ENCODE results near the gene HLTF.

Gene HLTF

GRCh38 chr3:149015393-149015792, 70.9 kb downstream of the HLTF start:
- H3K27ac ChIP-seq (ENCODE audit: extremely low read depth, low read depth, low read length): no peak overlapping the region
- ChIA-PET POLR2A (no interaction called here), CTCF (interaction anchor here (0.7 kb wide), 1 partner anchor 380 kb away, joined by 3 read pairs; no protein-coding TSS in a partner anchor)
- H3K4me3 ChIP-seq (ENCODE audit: low read depth, low read length): no peak overlapping the region
- no peak for TF ChIP-seq ZNF146 (tag by site-specific recombination; IDR thresholded peaks at IDR 0.05)
- TF ChIP-seq ZNF138 (tag by site-specific recombination; IDR thresholded peaks at IDR 0.05; ENCODE audit: borderline replicate concordance): no peak
- no peak for TF ChIP-seq GLI2 (tag by site-specific recombination; IDR thresholded peaks at IDR 0.05; ENCODE audit: borderline replicate concordance, low read depth)
- TF ChIP-seq, protein P1, sequence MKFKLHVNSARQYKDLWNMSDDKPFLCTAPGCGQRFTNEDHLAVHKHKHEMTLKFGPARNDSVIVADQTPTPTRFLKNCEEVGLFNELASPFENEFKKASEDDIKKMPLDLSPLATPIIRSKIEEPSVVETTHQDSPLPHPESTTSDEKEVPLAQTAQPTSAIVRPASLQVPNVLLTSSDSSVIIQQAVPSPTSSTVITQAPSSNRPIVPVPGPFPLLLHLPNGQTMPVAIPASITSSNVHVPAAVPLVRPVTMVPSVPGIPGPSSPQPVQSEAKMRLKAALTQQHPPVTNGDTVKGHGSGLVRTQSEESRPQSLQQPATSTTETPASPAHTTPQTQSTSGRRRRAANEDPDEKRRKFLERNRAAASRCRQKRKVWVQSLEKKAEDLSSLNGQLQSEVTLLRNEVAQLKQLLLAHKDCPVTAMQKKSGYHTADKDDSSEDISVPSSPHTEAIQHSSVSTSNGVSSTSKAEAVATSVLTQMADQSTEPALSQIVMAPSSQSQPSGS (tag by site-specific recombination; IDR thresholded peaks at IDR 0.05; ENCODE audit: low read depth): no peak
- no peak for TF ChIP-seq REPIN1 (tag by site-specific recombination; IDR thresholded peaks at IDR 0.05; ENCODE audit: low read depth)
- no peak for TF ChIP-seq ZNF510 (tag by site-specific recombination; IDR thresholded peaks at IDR 0.05; ENCODE audit: insufficient replicate concordance)
- no peak for TF ChIP-seq ZFP41 (tag by site-specific recombination; IDR thresholded peaks at IDR 0.05; ENCODE audit: borderline replicate concordance)
- no peak for TF ChIP-seq ZNF560 (tag by site-specific recombination; IDR thresholded peaks at IDR 0.05; ENCODE audit: borderline replicate concordance)
- TF ChIP-seq, protein P2, sequence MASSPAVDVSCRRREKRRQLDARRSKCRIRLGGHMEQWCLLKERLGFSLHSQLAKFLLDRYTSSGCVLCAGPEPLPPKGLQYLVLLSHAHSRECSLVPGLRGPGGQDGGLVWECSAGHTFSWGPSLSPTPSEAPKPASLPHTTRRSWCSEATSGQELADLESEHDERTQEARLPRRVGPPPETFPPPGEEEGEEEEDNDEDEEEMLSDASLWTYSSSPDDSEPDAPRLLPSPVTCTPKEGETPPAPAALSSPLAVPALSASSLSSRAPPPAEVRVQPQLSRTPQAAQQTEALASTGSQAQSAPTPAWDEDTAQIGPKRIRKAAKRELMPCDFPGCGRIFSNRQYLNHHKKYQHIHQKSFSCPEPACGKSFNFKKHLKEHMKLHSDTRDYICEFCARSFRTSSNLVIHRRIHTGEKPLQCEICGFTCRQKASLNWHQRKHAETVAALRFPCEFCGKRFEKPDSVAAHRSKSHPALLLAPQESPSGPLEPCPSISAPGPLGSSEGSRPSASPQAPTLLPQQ (tag by site-specific recombination; IDR thresholded peaks at IDR 0.05): no peak
- no peak for TF ChIP-seq ZNF239 (tag by site-specific recombination; IDR thresholded peaks at IDR 0.05)
- TF ChIP-seq ZNF10 (tag by site-specific recombination; IDR thresholded peaks at IDR 0.05): no peak
- no peak for TF ChIP-seq CTCF (tag by site-specific recombination; IDR thresholded peaks at IDR 0.05)
- TF ChIP-seq, protein P3, sequence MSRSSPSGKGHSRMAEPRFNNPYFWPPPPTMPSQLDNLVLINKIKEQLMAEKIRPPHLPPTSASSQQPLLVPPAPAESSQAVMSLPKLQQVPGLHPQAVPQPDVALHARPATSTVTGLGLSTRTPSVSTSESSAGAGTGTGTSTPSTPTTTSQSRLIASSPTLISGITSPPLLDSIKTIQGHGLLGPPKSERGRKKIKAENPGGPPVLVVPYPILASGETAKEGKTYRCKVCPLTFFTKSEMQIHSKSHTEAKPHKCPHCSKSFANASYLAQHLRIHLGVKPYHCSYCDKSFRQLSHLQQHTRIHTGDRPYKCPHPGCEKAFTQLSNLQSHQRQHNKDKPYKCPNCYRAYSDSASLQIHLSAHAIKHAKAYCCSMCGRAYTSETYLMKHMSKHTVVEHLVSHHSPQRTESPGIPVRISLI (tag by site-specific recombination; IDR thresholded peaks at IDR 0.05): no peak
- TF ChIP-seq MYNN (tag by site-specific recombination; IDR thresholded peaks at IDR 0.05; ENCODE audit: borderline replicate concordance): no peak
- no peak for TF ChIP-seq ZNF121 (tag by site-specific recombination; IDR thresholded peaks at IDR 0.05)
- H3K9me3 ChIP-seq (ENCODE audit: control insufficient read depth, insufficient read depth, low read depth, low read length): no peaks in the 10 kb centered on the region
- H3K4me1 ChIP-seq (ENCODE audit: control insufficient read depth, insufficient read depth, low read length): no peaks in the 10 kb centered on the region
- peaks cover 0 to 59% of the 10 kb centered on the region in 2 experiments; a peak in 1 of 3 replicates for H3K36me3 ChIP-seq (ENCODE audit: control insufficient read depth in 2 of 2, insufficient read depth in 1 of 2, low read length in 2 of 2)

GRCh38 chr3:149013726-149014125, 72.6 kb downstream of the HLTF start:
- no peaks in the 10 kb centered on the region for H3K4me1 ChIP-seq (ENCODE audit: control insufficient read depth, insufficient read depth, low read length)
- ChIA-PET POLR2A (no interaction called here), CTCF (no interaction called here)
- no peak overlapping the region for H3K4me3 ChIP-seq (ENCODE audit: low read depth, low read length)
- H3K36me3 ChIP-seq (ENCODE audit: control insufficient read depth in 2 of 2, insufficient read depth in 1 of 2, low read length in 2 of 2): peaks cover 0 to 63% of the 10 kb centered on the region in 2 experiments; a peak in 1 of 3 replicates
- no peak overlapping the region for H3K27ac ChIP-seq (ENCODE audit: extremely low read depth, low read depth, low read length)
- no peaks in the 10 kb centered on the region for H3K9me3 ChIP-seq (ENCODE audit: control insufficient read depth, insufficient read depth, low read depth, low read length)
- TF ChIP-seq ZNF664 (tag by site-specific recombination; IDR thresholded peaks at IDR 0.05) (no peak), ZNF610 (tag by site-specific recombination; IDR thresholded peaks at IDR 0.05; ENCODE audit: borderline replicate concordance) (no peak), GLI2 (tag by site-specific recombination; IDR thresholded peaks at IDR 0.05; ENCODE audit: borderline replicate concordance, low read depth) (no peak), ZNF433 (tag by site-specific recombination; IDR thresholded peaks at IDR 0.05; ENCODE audit: low read depth) (no peak), KLF10 (tag by site-specific recombination; IDR thresholded peaks at IDR 0.05) (no peak)
